Heart left ventricle (tissue), 13 donors: ENCODE data around the gene GUCD1.

ENCODE experiments used
- POLR2A ChIP-seq, 2 donors: fragments of 450-650 bp; IDR thresholded peaks; one replicate each; pipeline ENCODE4 v1.6.1; 2017; ENCODE audit warnings: antibody characterized with exemption in 2 of 2, mild to moderate bottlenecking in 2 of 2, moderate library complexity in 2 of 2
- TF ChIP-seq, protein P1 (sequence below), 12 donors: fragments of 200-600 bp; sonication (generic) in 4 of 12; IDR thresholded peaks; one replicate each; pipeline versions ENCODE4 v1.5.0 to v1.8.0; 2018 to 2022; ENCODE audit warnings: antibody characterized with exemption in 12 of 12, mild to moderate bottlenecking in 5 of 12
- donor health status: ischemic (EF 13 %, LVEDD 7.1; RV severe dilation, severe dysfunction).
- donor health status: DM: no; HTN: yes; CAD: no.
- donor health status: DM: no; HTN: no; CAD: no.
- donor health status: ischemic (EF 25% LVEDD 6.9; RV normal size, moderate dysfunction).
- donor health status: ischemic (EF 25% LVEDD 5.7; RV mildly dilated, moderate dysfunction).
- donor health status: ischemic (EF 35%, LVEDD 5.7; RV mildly dilated, moderate dysfunction).
- donor health status: nonischemic (EF 11% LVEDD 7.7; RV severe dilation, severe dysfunction).
- donor health status: DM: yes; HTN: yes; CAD: no.
- donor health status: PGD.
- donor health status: ischemic (EF 29% LVEDD 5.4; RV normal size, mild dysfunction).
- donor health status: nonischemic (EF 23%, LVEDD 6.1; RV moderate dilation, normal function).

DNA sequence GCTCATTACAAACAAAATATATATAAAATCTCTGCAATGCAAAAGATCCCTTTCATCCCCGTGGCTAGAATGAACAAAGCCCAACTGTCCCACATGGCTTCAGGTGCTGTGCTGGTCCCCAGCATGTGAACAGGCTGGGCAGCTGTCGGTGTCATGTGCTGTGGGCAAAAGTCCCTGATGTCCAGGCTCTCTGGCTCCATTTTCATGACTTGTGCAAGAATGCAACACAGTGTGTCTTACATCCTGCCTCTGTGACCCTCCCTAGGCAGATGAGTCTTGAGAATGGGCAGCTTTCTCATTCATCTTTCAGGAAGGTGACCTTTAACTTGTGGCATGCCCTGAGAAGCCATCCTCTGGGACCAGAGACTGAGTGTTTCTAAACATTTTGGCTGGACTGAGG lies 14.5 kb downstream of the GUCD1 start:
- TF ChIP-seq, protein P1, sequence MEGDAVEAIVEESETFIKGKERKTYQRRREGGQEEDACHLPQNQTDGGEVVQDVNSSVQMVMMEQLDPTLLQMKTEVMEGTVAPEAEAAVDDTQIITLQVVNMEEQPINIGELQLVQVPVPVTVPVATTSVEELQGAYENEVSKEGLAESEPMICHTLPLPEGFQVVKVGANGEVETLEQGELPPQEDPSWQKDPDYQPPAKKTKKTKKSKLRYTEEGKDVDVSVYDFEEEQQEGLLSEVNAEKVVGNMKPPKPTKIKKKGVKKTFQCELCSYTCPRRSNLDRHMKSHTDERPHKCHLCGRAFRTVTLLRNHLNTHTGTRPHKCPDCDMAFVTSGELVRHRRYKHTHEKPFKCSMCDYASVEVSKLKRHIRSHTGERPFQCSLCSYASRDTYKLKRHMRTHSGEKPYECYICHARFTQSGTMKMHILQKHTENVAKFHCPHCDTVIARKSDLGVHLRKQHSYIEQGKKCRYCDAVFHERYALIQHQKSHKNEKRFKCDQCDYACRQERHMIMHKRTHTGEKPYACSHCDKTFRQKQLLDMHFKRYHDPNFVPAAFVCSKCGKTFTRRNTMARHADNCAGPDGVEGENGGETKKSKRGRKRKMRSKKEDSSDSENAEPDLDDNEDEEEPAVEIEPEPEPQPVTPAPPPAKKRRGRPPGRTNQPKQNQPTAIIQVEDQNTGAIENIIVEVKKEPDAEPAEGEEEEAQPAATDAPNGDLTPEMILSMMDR (IDR thresholded peaks at IDR 0.05), result no peak
- TF ChIP-seq POLR2A (IDR thresholded peaks at IDR 0.05), result no peak
